Body of pancreas (tissue), 4 donors: ENCODE measurements around the gene FAM217A. TPM values are rescaled to one million over a fixed set of nuclear protein-coding genes. Genes with fewer than 3 reads are reported as not detected.

ENCODE experiments used
- ATAC-seq: fragments of 150-250 bp; one replicate; pipeline ENCODE4 v1.9.1; 2016
- DNase-seq, 4 donors: peaks; one replicate each; pipeline ENCODE4 v3.0.0-alpha.2; 2019
- H3K27ac ChIP-seq, 4 donors: fragments of 200-600 bp; sonication (generic); 1 replicate in 3 of 4; 2 replicates in 1 of 4; pipeline versions ENCODE4 v1.5.1 to v1.6.1; 2016 to 2019; ENCODE audit warnings: mild to moderate bottlenecking in 1 of 4, mixed read lengths in 1 of 4, moderate library complexity in 1 of 4
- H3K27me3 ChIP-seq, 2 donors: fragments of 200-600 bp; sonication (generic); one replicate each; pipeline ENCODE4 v1.6.0; 2016; ENCODE audit warnings: mild to moderate bottlenecking in 1 of 2
- H3K36me3 ChIP-seq, 2 donors: fragments of 200-600 bp; sonication (generic); replicated peaks in 1 of 2; 2 replicates each; pipeline ENCODE4 v1.5.1; 2016; ENCODE audit warnings: low read depth in 2 of 2; ENCODE audit not compliant: insufficient read depth in 1 of 2
- H3K4me1 ChIP-seq: fragments of 200-600 bp; sonication (generic); one replicate; pipeline ENCODE4 v1.6.0; 2016
- H3K4me3 ChIP-seq, 2 donors: fragments of 200-600 bp; sonication (generic); 1 replicate in 1 of 2; 2 replicates in 1 of 2; pipeline ENCODE4 v1.5.1; 2016 to 2019
- H3K9me3 ChIP-seq, 3 donors: fragments of 200-600 bp; sonication (generic); 1 replicate in 2 of 3; 2 replicates in 1 of 3; pipeline ENCODE4 v1.5.1; 2016
- CTCF ChIP-seq, 7 experiments: fragments of 450-650 bp in 4 of 7; fragments of 200-600 bp in 3 of 7; sonication (generic) in 3 of 7; IDR thresholded peaks; one replicate each; pipeline ENCODE4 v1.5.1; 2016 to 2019; ENCODE audit warnings: antibody characterized with exemption in 7 of 7
- POLR2A ChIP-seq, 3 donors: fragments of 450-650 bp; IDR thresholded peaks; one replicate each; pipeline ENCODE4 v1.6.1; 2016; ENCODE audit warnings: antibody characterized with exemption in 3 of 3, mild to moderate bottlenecking in 2 of 3
- WGBS, 2 donors: methylation state at CpG; one replicate each; pipeline ENCODE4 v1.1.5; 2017; 5-methylcytosine and 5-hydroxymethylcytosine counted together
- intact Hi-C: fragments of 100-400 bp; cut with DNase I; formaldehyde crosslinking; loops from one replicate; pipeline ENCODE4 v1.15.1; 2023
- total RNA-seq, 2 donors: library from RNA; depleted of rRNA; stranded (reverse); fragments of >200 nt; gene quantifications; one replicate each; pipeline ENCODE4 v1.1.0, GENCODE V29; 2016

Gene FAM217A
- total RNA-seq, 2 donors from 2014 or later = not detected

- no peak for DNase-seq
- intact Hi-C loops = no loop called here
- peaks cover 34% of the 10 kb centered on the region for H3K4me1 ChIP-seq
- ATAC-seq = no peak
- 38 to 65% methylated on average over 4 of the region's 4 CpGs for WGBS, 2 donors
- no peaks in the 10 kb centered on the region for H3K36me3 ChIP-seq
- H3K9me3 ChIP-seq = no peaks in the 10 kb centered on the region
- no peak for TF ChIP-seq CTCF (IDR thresholded peaks at IDR 0.05)
- H3K27me3 ChIP-seq = no peaks in the 10 kb centered on the region
- H3K4me3 ChIP-seq = no peak overlapping the region
- peak overlapping the region in 1 of 4 donors; percentile 0 for H3K27ac ChIP-seq
These were observed 7.6 kb downstream of the FAM217A start for GRCh38 chr6:4071330-4071729.

DNA sequence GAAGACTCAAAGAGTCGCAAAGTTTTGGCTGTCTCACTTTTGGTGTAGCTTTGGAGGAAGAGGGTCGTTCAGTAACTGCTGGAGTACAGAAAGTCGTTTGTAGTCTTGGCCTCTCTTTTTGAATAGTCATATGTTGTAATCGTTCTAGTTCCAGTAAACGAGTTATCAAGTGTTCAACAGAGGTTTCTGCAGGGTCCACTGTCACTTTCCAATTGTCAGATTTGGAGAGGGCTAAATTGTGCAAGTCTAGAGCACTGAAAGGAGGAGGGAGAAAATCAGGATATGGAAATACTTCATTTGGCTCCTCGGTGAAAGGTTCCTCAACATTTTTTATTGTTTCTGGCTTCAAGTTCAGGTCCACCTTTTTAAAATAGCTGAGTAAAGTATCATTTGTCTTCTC is 9.7 kb downstream of the FAM217A start:
- Histone ChIP-seq H3K4me1 (peaks cover 32% of the 10 kb centered on the region), H3K27me3 (no peaks in the 10 kb centered on the region), H3K27ac (no peak overlapping the region), H3K9me3 (no peaks in the 10 kb centered on the region), H3K4me3 (no peak overlapping the region), H3K36me3 (no peaks in the 10 kb centered on the region)
- TF ChIP-seq POLR2A (IDR thresholded peaks at IDR 0.05) = no peak
- no peak for TF ChIP-seq CTCF (IDR thresholded peaks at IDR 0.05)
- intact Hi-C loops = no loop called here
- ATAC-seq = no peak
- WGBS, 2 donors = 75 to 84% methylated on average over 6 of the region's 6 CpGs
- DNase-seq = no peak

- Histone ChIP-seq H3K4me1 (peaks cover 32% of the 10 kb centered on the region), H3K36me3 (peaks cover 2 to 5% of the 10 kb centered on the region in 2 donors), H3K27me3 (no peaks in the 10 kb centered on the region), H3K27ac (no peak overlapping the region), H3K9me3 (no peaks in the 10 kb centered on the region), H3K4me3 (no peak overlapping the region)
- ATAC-seq = no peak
- intact Hi-C loops = no loop called here
- 67 to 76% methylated on average over 1 of the region's 1 CpG for WGBS, 2 donors
- DNase-seq = no peak
- no peak for TF ChIP-seq CTCF (IDR thresholded peaks at IDR 0.05)
- TF ChIP-seq POLR2A (IDR thresholded peaks at IDR 0.05) = no peak
These were observed 11.3 kb downstream of the FAM217A start for GRCh38 chr6:4067673-4068072.

- Histone ChIP-seq H3K27ac (peak overlapping the region in 3 of 4 donors; percentile 11 to 53 (median 32)), H3K4me3 (no peak overlapping the region), H3K36me3 (peaks cover 3 to 13% of the 10 kb centered on the region in 2 donors), H3K27me3 (no peaks in the 10 kb centered on the region), H3K4me1 (peaks cover 32% of the 10 kb centered on the region), H3K9me3 (no peaks in the 10 kb centered on the region)
- 61 to 66% methylated on average over 7 of the region's 7 CpGs for WGBS, 2 donors
- TF ChIP-seq CTCF (IDR thresholded peaks at IDR 0.05) = no peak
- peak in 1 of 3 donors; percentile 9 for TF ChIP-seq POLR2A (IDR thresholded peaks at IDR 0.05)
- ATAC-seq (peak; percentile 91), DNase-seq (peak in 2 of 4 donors; percentile 21 to 50)
- intact Hi-C loops = no loop called here
These were observed 12.7 kb downstream of the FAM217A start for GRCh38 chr6:4066029-4066755.
